Measurements from ENCODE around the gene SEMA3G. TPM values are rescaled to one million over a fixed set of nuclear protein-coding genes. Genes with fewer than 3 reads are reported as not detected.

Gene SEMA3G
- total and polyA plus RNA-seq, 2 experiments from 2014 or later, result 3.4 to 13.6 TPM

GRCh38 chr3:52473026-52473425, 28.1 kb upstream of the SEMA3G start:
- TF ChIP-seq, protein P1, sequence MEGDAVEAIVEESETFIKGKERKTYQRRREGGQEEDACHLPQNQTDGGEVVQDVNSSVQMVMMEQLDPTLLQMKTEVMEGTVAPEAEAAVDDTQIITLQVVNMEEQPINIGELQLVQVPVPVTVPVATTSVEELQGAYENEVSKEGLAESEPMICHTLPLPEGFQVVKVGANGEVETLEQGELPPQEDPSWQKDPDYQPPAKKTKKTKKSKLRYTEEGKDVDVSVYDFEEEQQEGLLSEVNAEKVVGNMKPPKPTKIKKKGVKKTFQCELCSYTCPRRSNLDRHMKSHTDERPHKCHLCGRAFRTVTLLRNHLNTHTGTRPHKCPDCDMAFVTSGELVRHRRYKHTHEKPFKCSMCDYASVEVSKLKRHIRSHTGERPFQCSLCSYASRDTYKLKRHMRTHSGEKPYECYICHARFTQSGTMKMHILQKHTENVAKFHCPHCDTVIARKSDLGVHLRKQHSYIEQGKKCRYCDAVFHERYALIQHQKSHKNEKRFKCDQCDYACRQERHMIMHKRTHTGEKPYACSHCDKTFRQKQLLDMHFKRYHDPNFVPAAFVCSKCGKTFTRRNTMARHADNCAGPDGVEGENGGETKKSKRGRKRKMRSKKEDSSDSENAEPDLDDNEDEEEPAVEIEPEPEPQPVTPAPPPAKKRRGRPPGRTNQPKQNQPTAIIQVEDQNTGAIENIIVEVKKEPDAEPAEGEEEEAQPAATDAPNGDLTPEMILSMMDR (IDR thresholded peaks at IDR 0.05; ENCODE audit: low read depth, low read length), result no peak
- no peaks in the 10 kb centered on the region for H3K9me3 ChIP-seq (ENCODE audit: low read depth)
- no peaks in the 10 kb centered on the region for H3K27me3 ChIP-seq
- H3K4me1 ChIP-seq (ENCODE audit: low read depth), result peaks cover 11% of the 10 kb centered on the region
- no peak overlapping the region for H3K27ac ChIP-seq
- DNase-seq (ENCODE audit: low read depth in 1 of 2, low spot score in 1 of 2), result no peak
- peaks cover 56% of the 10 kb centered on the region for H3K36me3 ChIP-seq
- no peak overlapping the region for H3K4me3 ChIP-seq

GRCh38 chr3:52472239-52473000, 27.5 kb upstream of the SEMA3G start:
- peaks cover 17% of the 10 kb centered on the region for H3K4me1 ChIP-seq (ENCODE audit: low read depth)
- H3K27me3 ChIP-seq, result no peaks in the 10 kb centered on the region
- DNase-seq (ENCODE audit: low read depth in 1 of 2, low spot score in 1 of 2), result no peak
- H3K4me3 ChIP-seq, result no peak overlapping the region
- H3K27ac ChIP-seq, result peak overlapping the region; percentile 42
- H3K9me3 ChIP-seq (ENCODE audit: low read depth), result no peaks in the 10 kb centered on the region
- peaks cover 50% of the 10 kb centered on the region for H3K36me3 ChIP-seq
- TF ChIP-seq, protein P1 (IDR thresholded peaks at IDR 0.05; ENCODE audit: low read depth, low read length), result no peak

- peak overlapping the region; percentile 62 for H3K27ac ChIP-seq
- H3K27me3 ChIP-seq, result no peaks in the 10 kb centered on the region
- peaks cover 42% of the 10 kb centered on the region for H3K36me3 ChIP-seq
- TF ChIP-seq, protein P1 (IDR thresholded peaks at IDR 0.05; ENCODE audit: low read depth, low read length), result peak; percentile 66
- H3K9me3 ChIP-seq (ENCODE audit: low read depth), result no peaks in the 10 kb centered on the region
- peak; percentile 67 to 78 for DNase-seq (ENCODE audit: low read depth in 1 of 2, low spot score in 1 of 2)
- peaks cover 17% of the 10 kb centered on the region for H3K4me1 ChIP-seq (ENCODE audit: low read depth)
- no peak overlapping the region for H3K4me3 ChIP-seq
Observed at GRCh38 chr3:52471371-52472238, 26.7 kb upstream of the SEMA3G start.

- peaks cover 35% of the 10 kb centered on the region for H3K36me3 ChIP-seq
- no peaks in the 10 kb centered on the region for H3K27me3 ChIP-seq
- no peak for DNase-seq (ENCODE audit: low read depth in 1 of 2, low spot score in 1 of 2)
Observed at GRCh38 chr3:52470920-52471319, 26.0 kb upstream of the SEMA3G start.

DNA sequence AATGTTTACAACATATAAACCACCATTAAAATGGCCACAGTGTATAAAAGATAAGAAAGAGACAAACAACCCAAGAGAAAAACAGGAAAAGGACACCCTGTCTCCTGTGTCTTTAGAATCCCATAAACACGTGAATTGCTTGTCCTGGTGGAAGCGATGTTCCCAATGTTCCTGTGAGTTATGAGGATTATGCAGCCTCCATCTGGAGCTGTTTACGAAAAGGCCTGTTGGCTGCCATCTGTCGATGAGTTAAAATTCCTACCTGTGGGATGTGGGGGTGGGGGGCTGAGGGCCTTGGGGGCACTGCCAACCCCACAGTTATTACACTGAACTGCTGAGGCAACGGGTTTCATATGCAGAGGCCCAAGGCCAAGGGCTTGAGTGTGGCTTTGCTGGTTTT, 24.1 kb upstream of the SEMA3G start:
- H3K4me1 ChIP-seq (ENCODE audit: low read depth), result peaks cover 17% of the 10 kb centered on the region
- no peak overlapping the region for H3K4me3 ChIP-seq
- H3K36me3 ChIP-seq, result peaks cover 20% of the 10 kb centered on the region
- H3K27ac ChIP-seq, result peak overlapping the region; percentile 78
- no peak for DNase-seq (ENCODE audit: low read depth in 1 of 2, low spot score in 1 of 2)
- H3K9me3 ChIP-seq (ENCODE audit: low read depth), result no peaks in the 10 kb centered on the region
- TF ChIP-seq, protein P1 (IDR thresholded peaks at IDR 0.05; ENCODE audit: low read depth, low read length), result no peak
- no peaks in the 10 kb centered on the region for H3K27me3 ChIP-seq

More at GRCh38 chr3:52470920-52471319, 26.0 kb upstream of the SEMA3G start:
- H3K4me1 ChIP-seq (ENCODE audit: low read depth), result peaks cover 17% of the 10 kb centered on the region
- no peaks in the 10 kb centered on the region for H3K9me3 ChIP-seq (ENCODE audit: low read depth)
- TF ChIP-seq, protein P1 (IDR thresholded peaks at IDR 0.05; ENCODE audit: low read depth, low read length), result no peak
- no peak overlapping the region for H3K4me3 ChIP-seq
- H3K27ac ChIP-seq, result peak overlapping the region; percentile 62

Measured in cardiac muscle cell (in vitro differentiated cells and primary cell).